GM12873 (cell line): ENCODE results near the gene MYO1B.

Experiments used
- CTCF ChIP-seq: IDR thresholded peaks from 2 replicates; pipeline ENCODE4 v1.5.1; 2012; ENCODE audit warnings: low read depth, mild to moderate bottlenecking, moderate library complexity, low read length, control low read depth; ENCODE audit not compliant: insufficient read depth; ENCODE audit errors: missing control alignments

The MYO1B gene

DNA sequence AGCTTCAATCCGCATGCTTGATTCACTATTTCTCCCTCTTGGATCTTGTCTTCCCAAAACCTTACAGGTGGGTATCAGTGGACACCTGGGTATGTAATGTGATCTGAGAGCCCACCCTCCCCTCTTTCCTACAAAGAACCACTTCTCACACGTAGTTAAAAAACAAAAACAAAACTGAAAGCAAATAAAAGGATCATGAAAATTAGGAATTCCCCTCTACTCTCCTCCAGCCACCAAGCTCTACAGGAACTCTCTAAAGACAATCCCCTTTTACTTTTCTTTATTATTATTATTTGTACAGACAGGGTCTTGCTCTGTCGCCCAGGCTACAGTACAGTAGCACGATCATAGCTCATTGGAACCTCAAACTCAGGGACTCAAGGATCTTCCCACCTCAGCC lies 40.8 kb upstream of the MYO1B start:
- TF ChIP-seq CTCF: no peak

DNA sequence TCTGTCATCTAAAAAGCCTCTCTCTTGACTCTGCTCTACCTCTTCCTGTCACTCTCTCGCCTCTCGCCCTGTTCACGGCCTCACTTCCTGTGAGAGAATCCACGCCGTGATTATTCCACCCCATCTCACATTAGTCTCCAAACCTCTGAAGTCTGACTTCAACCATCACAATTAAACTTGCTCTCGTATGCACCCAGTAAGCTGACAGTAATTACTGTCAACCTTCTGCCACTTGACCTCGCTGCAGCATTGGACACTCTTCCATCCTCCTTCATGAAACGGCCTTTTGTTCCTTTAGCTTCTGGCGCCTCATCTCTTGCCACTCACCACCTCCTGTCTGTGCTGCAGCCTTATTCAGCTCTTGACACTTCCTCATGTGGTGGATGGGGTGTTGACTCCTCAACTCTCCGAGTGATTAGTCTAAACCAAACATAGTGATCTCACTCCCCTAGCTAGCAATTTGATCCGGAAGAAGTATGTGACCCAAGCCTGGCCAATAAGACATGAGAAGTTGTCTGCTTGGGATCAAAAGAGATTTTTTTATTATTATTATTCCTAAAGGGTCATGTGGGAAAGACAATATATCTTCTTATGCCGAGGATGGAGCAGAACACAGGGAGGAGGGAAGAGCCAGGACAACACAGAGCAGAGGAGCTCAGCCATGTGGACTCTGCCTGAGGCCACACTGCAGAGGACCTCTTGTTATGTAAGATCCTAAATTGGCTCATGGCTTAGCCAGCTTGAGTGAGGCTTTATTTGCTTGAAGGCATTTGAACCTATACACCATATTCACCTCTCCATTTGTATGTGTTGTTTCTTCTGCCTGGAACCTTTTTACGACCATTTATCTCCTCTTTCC lies 38.4 kb upstream of the MYO1B start:
- TF ChIP-seq CTCF: no peak

DNA sequence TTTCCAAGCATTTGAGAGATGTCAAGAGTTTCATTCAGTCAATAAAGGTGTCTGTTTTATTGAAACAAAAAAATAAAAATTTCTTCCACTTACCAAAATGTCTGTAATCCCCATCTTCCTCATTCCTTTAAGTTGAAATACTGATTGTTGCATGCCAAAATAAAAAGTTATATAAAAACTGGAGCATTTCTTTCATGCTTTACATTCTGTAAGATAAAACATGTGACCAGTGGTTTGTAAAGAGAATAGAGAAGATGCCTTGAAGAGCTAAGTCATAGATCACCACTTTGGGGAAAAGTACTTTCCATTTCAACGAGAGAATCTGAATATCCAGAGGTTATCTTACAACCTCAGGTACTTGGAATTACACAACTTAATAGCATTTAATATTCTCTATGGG lies 35.9 kb upstream of the MYO1B start:
- TF ChIP-seq CTCF: no peak

- no peak for TF ChIP-seq CTCF
Measured at GRCh38 chr2:191212119-191212518, 33.1 kb upstream of the MYO1B start.

- no peak for TF ChIP-seq CTCF
Measured at GRCh38 chr2:191213333-191213732, 31.9 kb upstream of the MYO1B start.

DNA sequence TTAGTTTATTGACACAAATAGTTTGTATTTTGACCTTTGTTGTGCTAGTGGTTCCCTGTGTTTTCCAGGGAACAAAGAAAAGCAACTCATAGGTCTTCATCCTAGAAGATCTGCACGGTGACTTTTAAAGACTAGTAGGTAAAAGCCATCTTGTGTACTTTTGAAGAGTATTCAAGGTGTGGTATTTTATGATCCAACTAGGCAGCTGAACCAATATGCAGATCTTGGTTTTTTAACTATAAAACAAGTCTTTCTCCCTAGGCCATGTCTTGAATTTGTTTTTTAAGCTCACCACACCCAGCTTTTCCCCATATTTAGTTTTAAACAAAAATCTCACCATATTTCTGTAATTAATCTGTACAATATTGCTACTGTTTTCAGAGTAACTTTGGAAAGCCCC lies 30.0 kb upstream of the MYO1B start:
- TF ChIP-seq CTCF: no peak

DNA sequence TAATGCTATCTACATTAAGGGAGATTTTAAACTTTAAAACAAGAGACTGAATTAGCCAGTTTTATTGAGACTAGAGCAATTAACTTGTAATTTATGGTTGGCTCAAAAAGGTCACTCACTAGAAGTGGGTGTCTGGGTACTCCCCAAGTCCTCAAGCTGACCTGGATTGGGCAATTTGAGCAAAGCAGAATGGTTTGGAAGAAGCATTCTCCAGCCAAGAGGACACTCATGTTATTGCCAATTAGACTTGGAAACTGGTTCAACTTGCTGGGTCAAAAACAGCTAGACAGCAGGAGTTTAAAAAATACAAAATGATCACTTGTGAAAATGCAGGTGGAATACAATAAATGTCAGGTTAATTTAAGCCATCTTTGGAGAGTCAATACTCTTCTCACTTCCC lies 29.5 kb upstream of the MYO1B start:
- no peak for TF ChIP-seq CTCF

DNA sequence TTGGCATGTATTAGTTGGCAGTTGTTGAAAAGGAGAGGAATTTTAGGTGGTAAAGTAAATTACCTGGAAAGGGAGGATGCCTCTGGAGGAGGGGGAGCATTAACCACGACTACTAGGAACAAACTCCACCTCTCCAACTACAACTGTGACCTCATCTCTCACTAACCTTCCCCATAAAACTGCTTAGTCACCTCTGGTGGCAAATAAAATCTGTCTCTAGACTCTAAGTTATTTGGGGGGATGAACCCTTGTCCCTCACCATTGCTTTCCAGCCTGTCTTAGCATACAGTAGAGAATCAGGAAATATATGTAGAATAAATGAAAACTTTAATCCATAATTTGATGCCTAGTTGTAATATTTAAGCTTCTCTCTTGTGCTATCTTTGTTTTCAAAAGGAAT lies 27.6 kb upstream of the MYO1B start:
- TF ChIP-seq CTCF: no peak
